Liver (tissue), 9 donors: ENCODE results near the gene MROH8. TPM values are rescaled to one million over a fixed set of nuclear protein-coding genes. Genes with fewer than 3 reads are reported as not detected.

Source experiments
- DNase-seq: peaks from one replicate; pipeline ENCODE4 v3.0.0-alpha.2; 2017; ENCODE audit warnings: low spot score
- H3K27ac ChIP-seq, 2 donors: one replicate each; pipeline ENCODE4 v1.7.0; 2013; ENCODE audit warnings: inconsistent platforms in 2 of 2, low read length in 2 of 2, control low read depth in 1 of 2, low read depth in 1 of 2, mild to moderate bottlenecking in 1 of 2
- H3K27me3 ChIP-seq, 4 donors: one replicate each; pipeline versions ENCODE4 v1.6.1 to v1.7.0; 2013; ENCODE audit warnings: low read length in 3 of 4, inconsistent platforms in 1 of 4, mild to moderate bottlenecking in 1 of 4, moderate library complexity in 1 of 4; ENCODE audit not compliant: control insufficient read depth in 4 of 4, insufficient read depth in 4 of 4
- H3K36me3 ChIP-seq, 4 donors: one replicate each; pipeline versions ENCODE4 v1.6.1 to v1.7.0; 2013; ENCODE audit warnings: low read length in 3 of 4, mild to moderate bottlenecking in 3 of 4, low read depth in 1 of 4, moderate library complexity in 1 of 4; ENCODE audit not compliant: control insufficient read depth in 4 of 4, insufficient read depth in 3 of 4
- H3K4me1 ChIP-seq, 4 donors: one replicate each; pipeline versions ENCODE4 v1.6.1 to v1.7.0; 2013; ENCODE audit warnings: low read length in 3 of 4, mild to moderate bottlenecking in 3 of 4, moderate library complexity in 1 of 4; ENCODE audit not compliant: control insufficient read depth in 4 of 4, insufficient read depth in 4 of 4
- H3K4me3 ChIP-seq, 3 donors: one replicate each; pipeline versions ENCODE4 v1.6.1 to v1.7.0; 2013; ENCODE audit warnings: low read length in 3 of 3, control low read depth in 1 of 3, low read depth in 1 of 3, mild to moderate bottlenecking in 1 of 3
- H3K9ac ChIP-seq, 2 donors: one replicate each; pipeline ENCODE4 v1.7.0; 2013; ENCODE audit warnings: low read length in 2 of 2, mild to moderate bottlenecking in 2 of 2, moderate library complexity in 2 of 2, control low read depth in 1 of 2, low read depth in 1 of 2
- H3K9me3 ChIP-seq, 4 donors: one replicate each; pipeline versions ENCODE4 v1.6.1 to v1.7.0; 2013; ENCODE audit warnings: low read length in 3 of 4; ENCODE audit not compliant: control insufficient read depth in 4 of 4
- CTCF ChIP-seq: fragments of 150-350 bp; IDR thresholded peaks from 2 replicates; pipeline ENCODE4 v1.5.1; 2017; ENCODE audit warnings: improper control_type of control experiment, low read depth, low read length; ENCODE audit not compliant: missing input control
- EGR1 ChIP-seq, 2 donors: IDR thresholded peaks; 2 replicates each; pipeline ENCODE4 v1.6.1; 2016 to 2018; ENCODE audit warnings: antibody characterized with exemption in 2 of 2, low read depth in 2 of 2
- FOXA2 ChIP-seq: IDR thresholded peaks from 2 replicates; pipeline ENCODE4 v1.6.1; 2016; ENCODE audit warnings: antibody characterized with exemption
- GABPA ChIP-seq, 2 donors: IDR thresholded peaks in 1 of 2; conservative IDR thresholded peaks in 1 of 2; 2 replicates each; pipeline ENCODE4 v1.6.1; 2016; ENCODE audit warnings: antibody characterized with exemption in 2 of 2, mild to moderate bottlenecking in 1 of 2, moderate library complexity in 1 of 2
- HNF4A ChIP-seq, 2 donors: conservative IDR thresholded peaks; 2 replicates each; pipeline ENCODE4 v1.6.1; 2016; ENCODE audit warnings: antibody characterized with exemption in 2 of 2, mild to moderate bottlenecking in 2 of 2
- HNF4G ChIP-seq: IDR thresholded peaks from 2 replicates; pipeline ENCODE4 v1.6.1; 2016; ENCODE audit warnings: antibody characterized with exemption
- JUND ChIP-seq, 2 donors: IDR thresholded peaks; 2 replicates each; pipeline ENCODE4 v1.6.1; 2016; ENCODE audit warnings: antibody characterized with exemption in 2 of 2
- NR2F2 ChIP-seq: IDR thresholded peaks from 2 replicates; pipeline ENCODE4 v1.6.1; 2016; ENCODE audit warnings: antibody characterized with exemption
- RAD21 ChIP-seq, 2 donors: IDR thresholded peaks; 2 replicates each; pipeline ENCODE4 v1.6.1; 2016; ENCODE audit warnings: antibody characterized with exemption in 2 of 2, mild to moderate bottlenecking in 2 of 2
- RXRA ChIP-seq, 2 donors: IDR thresholded peaks; 2 replicates each; pipeline ENCODE4 v1.6.1; 2017 to 2018; ENCODE audit warnings: antibody characterized with exemption in 2 of 2, mild to moderate bottlenecking in 1 of 2
- YY1 ChIP-seq: IDR thresholded peaks from 2 replicates; pipeline ENCODE4 v1.6.1; 2016; ENCODE audit warnings: antibody characterized with exemption, mild to moderate bottlenecking
- WGBS: extraction: QIAGEN DNeasy Blood & Tissue Kit; methylation state at CpG from one replicate; pipeline ENCODE4 v1.1.7; 2013; 5-methylcytosine and 5-hydroxymethylcytosine counted together
- polyA plus RNA-seq, 2 donors: library from polyadenylated mRNA; stranded (reverse) in 1 of 2; unstranded in 1 of 2; fragments of 200-250 nt in 1 of 2; fragments of >200 nt in 1 of 2; fragmentation: Nextera tagmentation in 1 of 2; extraction: Ambion mirVana in 1 of 2; gene quantifications; one replicate each; pipeline versions ENCODE4 v1.2.1 to v1.2.3, GENCODE V29; 2013 to 2015
- total RNA-seq, 2 donors: library from RNA; depleted of rRNA; stranded (reverse); fragments of >200 nt; gene quantifications; one replicate each; pipeline ENCODE4 v1.2.3, GENCODE V29; 2014
- TF ChIP-seq, protein P1 (sequence below): IDR thresholded peaks from 2 replicates; pipeline ENCODE4 v1.6.1; 2016; ENCODE audit warnings: antibody characterized with exemption
- TF ChIP-seq, protein P2 (sequence below): IDR thresholded peaks from 2 replicates; pipeline ENCODE4 v1.6.1; 2016; ENCODE audit warnings: antibody characterized with exemption
- TF ChIP-seq, protein P3 (sequence below): IDR thresholded peaks from 2 replicates; pipeline ENCODE4 v1.6.1; 2016; ENCODE audit warnings: antibody characterized with exemption, mild to moderate bottlenecking
- donor health status: healthy.
- donor health status: healthy.
- donor health status: healthy.
- donor health status: healthy.
- donor health status: healthy.

Gene MROH8
- total and polyA plus RNA-seq, 4 donors = 1.3 to 5.1 (median 2.0) TPM

- TF ChIP-seq RAD21 (IDR thresholded peaks at IDR 0.05) (no peak), HNF4G (no peak), FOXA2 (no peak)
Observed at GRCh38 chr20:37228656-37229055, 49.3 kb upstream of the MROH8 start (continued).

DNA sequence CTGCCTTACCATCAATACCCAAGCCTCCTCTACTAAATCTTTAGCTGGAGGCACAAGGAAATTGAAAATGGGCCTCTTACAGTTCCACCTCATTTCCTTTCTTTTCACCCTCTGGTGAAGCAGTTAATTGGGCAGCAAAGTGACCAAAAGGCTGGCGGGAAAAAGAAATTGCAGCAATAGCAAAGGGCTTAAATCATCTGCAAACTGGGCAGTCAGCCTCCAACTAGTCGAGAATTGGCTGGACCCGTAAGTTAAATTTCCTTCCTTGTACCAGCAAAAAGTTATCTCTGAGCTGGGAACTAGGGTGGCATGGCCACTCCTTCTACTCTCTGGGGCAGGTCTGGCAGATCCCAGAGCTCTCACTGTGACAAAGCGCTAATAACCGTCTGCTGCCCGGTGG is 48.7 kb upstream of the MROH8 start:
- no peak overlapping the region for H3K27ac ChIP-seq
- TF ChIP-seq RXRA (IDR thresholded peaks at IDR 0.05) = no peak
- TF ChIP-seq CTCF = no peak
- TF ChIP-seq YY1 = no peak
- no peak for TF ChIP-seq HNF4A (conservative IDR thresholded peaks at IDR 0.05)
- TF ChIP-seq EGR1 (IDR thresholded peaks at IDR 0.05; ENCODE audit: low read depth in 2 of 2) = no peak
- TF ChIP-seq RAD21 (IDR thresholded peaks at IDR 0.05) = no peak
- TF ChIP-seq, protein P1, sequence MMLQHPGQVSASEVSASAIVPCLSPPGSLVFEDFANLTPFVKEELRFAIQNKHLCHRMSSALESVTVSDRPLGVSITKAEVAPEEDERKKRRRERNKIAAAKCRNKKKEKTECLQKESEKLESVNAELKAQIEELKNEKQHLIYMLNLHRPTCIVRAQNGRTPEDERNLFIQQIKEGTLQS = no peak
- no peak for TF ChIP-seq GABPA (IDR thresholded peaks at IDR 0.05 in 1 of 2, conservative IDR thresholded peaks at IDR 0.05 in 1 of 2)
- TF ChIP-seq, protein P2, sequence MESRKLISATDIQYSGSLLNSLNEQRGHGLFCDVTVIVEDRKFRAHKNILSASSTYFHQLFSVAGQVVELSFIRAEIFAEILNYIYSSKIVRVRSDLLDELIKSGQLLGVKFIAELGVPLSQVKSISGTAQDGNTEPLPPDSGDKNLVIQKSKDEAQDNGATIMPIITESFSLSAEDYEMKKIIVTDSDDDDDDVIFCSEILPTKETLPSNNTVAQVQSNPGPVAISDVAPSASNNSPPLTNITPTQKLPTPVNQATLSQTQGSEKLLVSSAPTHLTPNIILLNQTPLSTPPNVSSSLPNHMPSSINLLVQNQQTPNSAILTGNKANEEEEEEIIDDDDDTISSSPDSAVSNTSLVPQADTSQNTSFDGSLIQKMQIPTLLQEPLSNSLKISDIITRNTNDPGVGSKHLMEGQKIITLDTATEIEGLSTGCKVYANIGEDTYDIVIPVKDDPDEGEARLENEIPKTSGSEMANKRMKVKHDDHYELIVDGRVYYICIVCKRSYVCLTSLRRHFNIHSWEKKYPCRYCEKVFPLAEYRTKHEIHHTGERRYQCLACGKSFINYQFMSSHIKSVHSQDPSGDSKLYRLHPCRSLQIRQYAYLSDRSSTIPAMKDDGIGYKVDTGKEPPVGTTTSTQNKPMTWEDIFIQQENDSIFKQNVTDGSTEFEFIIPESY = no peak
- TF ChIP-seq, protein P3, sequence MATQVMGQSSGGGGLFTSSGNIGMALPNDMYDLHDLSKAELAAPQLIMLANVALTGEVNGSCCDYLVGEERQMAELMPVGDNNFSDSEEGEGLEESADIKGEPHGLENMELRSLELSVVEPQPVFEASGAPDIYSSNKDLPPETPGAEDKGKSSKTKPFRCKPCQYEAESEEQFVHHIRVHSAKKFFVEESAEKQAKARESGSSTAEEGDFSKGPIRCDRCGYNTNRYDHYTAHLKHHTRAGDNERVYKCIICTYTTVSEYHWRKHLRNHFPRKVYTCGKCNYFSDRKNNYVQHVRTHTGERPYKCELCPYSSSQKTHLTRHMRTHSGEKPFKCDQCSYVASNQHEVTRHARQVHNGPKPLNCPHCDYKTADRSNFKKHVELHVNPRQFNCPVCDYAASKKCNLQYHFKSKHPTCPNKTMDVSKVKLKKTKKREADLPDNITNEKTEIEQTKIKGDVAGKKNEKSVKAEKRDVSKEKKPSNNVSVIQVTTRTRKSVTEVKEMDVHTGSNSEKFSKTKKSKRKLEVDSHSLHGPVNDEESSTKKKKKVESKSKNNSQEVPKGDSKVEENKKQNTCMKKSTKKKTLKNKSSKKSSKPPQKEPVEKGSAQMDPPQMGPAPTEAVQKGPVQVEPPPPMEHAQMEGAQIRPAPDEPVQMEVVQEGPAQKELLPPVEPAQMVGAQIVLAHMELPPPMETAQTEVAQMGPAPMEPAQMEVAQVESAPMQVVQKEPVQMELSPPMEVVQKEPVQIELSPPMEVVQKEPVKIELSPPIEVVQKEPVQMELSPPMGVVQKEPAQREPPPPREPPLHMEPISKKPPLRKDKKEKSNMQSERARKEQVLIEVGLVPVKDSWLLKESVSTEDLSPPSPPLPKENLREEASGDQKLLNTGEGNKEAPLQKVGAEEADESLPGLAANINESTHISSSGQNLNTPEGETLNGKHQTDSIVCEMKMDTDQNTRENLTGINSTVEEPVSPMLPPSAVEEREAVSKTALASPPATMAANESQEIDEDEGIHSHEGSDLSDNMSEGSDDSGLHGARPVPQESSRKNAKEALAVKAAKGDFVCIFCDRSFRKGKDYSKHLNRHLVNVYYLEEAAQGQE = no peak
- no peak for TF ChIP-seq NR2F2

GRCh38 chr20:37226889-37227288 is 47.5 kb upstream of the MROH8 start:
- WGBS = 91% methylated on average over 3 of the region's 3 CpGs
- DNase-seq = no peak
- Histone ChIP-seq H3K9ac (no peak overlapping the region), H3K27me3 (no peaks in the 10 kb centered on the region), H3K4me3 (no peak overlapping the region), H3K27ac (no peak overlapping the region), H3K36me3 (peaks cover 5 to 85% (median 78%) of the 10 kb centered on the region in 4 donors), H3K4me1 (no peaks in the 10 kb centered on the region), H3K9me3 (no peaks in the 10 kb centered on the region)
- TF ChIP-seq JUND (IDR thresholded peaks at IDR 0.05) (no peak), HNF4A (conservative IDR thresholded peaks at IDR 0.05) (no peak), NR2F2 (peak; percentile 72), HNF4G (no peak)

More for the DNA sequence above, 48.7 kb upstream of the MROH8 start:
- Histone ChIP-seq H3K4me1 (no peaks in the 10 kb centered on the region), H3K36me3 (peaks cover 4 to 92% (median 85%) of the 10 kb centered on the region in 4 donors), H3K9ac (no peak overlapping the region), H3K27me3 (no peaks in the 10 kb centered on the region), H3K9me3 (no peaks in the 10 kb centered on the region), H3K4me3 (no peak overlapping the region)
- no peak for DNase-seq
- 91% methylated on average over 6 of the region's 6 CpGs for WGBS
